HG03139 (cell line): ENCODE data around the gene POMT1.
"Not testable (repeated sequence)": the region's sequence is repeated elsewhere in the genome, so short reads cannot be mapped to it uniquely, and the experiment has no call there.

Experiments used
- ATAC-seq: cut with Tn5 transposase; IDR thresholded peaks from one replicate; pipeline ENCODE4 v1.9.1; 2021; ENCODE audit not compliant: unreplicated experiment

The POMT1 gene

GRCh38 chr9:131502781-131503625 lies at the start of gene POMT1:
Gene POMT1, plus strand, starts transcription at chr9:131502918. Its CDS starts 1,301 bp downstream, at chr9:131504219.
- no peak for ATAC-seq

- ATAC-seq = no peak
Measured at GRCh38 chr9:131454028-131454427, 48.7 kb upstream of the POMT1 start.

DNA sequence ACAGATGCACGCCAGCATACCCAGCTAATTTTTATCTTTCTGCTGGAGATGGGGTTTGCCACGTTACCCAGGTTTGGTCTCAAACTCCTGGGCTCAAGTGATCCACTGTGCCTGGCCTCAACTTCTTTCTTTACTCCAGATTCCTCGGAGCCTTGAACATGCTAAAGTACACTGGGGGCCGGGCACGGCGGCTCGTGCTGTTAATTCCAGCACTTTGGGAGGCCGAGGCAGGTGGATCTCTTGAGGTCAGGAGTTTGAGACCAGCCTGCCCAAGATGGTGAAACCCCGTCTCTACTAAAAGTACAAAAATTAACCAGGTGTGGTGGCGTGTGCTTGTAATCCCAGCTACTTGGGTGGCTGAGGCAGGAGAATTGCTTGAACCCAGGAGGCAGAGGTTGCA lies 47.1 kb upstream of the POMT1 start:
- ATAC-seq = not testable (repeated sequence)

- no peak for ATAC-seq
Measured at GRCh38 chr9:131457746-131458145, 45.0 kb upstream of the POMT1 start.

- ATAC-seq = no peak
Measured at GRCh38 chr9:131459056-131459455, 43.7 kb upstream of the POMT1 start.

DNA sequence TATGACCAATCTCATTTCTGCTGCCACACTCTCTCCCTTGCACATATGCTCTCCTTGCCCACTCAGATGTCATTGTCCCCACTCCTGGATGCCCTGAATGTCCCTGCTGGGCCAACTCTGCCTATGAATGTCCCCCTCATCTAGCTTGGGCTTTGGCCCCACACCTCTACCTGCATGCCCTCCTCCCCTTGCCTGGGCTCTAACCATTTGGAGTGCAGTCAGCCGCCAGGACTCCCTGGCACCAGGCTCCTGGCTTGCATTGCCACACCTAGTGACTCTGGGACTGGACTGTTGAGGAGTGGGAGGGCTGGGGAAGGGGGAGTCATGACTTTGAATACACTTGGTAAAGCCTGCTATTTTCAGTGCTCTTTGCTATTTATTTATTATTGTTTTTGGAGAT lies 41.6 kb upstream of the POMT1 start:
- ATAC-seq = no peak

DNA sequence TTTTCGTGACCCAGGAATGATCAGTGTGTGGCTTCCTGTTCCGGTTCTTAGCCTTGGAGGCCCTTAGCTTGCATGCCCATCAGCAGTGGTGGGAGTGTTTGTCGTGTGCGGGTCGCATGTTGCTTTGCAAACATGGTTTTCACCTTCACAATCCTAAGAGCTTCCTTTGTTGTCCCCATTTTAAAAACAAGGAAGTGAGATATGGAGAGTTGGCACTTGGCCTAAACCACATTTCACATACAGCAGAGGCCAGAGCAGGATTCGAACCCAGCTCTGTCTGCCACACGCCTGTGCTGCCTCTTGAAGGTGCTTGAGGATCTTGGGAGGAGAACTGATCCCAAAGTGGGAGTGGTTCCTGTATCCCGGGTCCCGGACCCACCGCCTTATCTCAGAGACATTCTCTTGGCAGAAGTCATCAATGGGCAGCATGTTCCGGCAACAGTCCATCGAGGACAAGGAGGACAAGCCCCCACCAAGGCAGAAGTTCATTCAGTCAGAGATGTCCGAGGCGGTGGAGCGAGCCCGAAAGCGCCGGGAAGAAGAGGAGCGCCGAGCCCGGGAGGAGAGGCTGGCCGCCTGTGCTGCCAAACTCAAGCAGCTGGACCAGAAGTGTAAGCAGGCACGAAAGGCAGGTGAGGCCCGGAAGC lies 38.2 kb upstream of the POMT1 start:
- no peak for ATAC-seq

GRCh38 chr9:131465401-131465800 lies 37.3 kb upstream of the POMT1 start:
- ATAC-seq = no peak

GRCh38 chr9:131467214-131467935 lies 35.3 kb upstream of the POMT1 start:
- ATAC-seq = no peak

DNA sequence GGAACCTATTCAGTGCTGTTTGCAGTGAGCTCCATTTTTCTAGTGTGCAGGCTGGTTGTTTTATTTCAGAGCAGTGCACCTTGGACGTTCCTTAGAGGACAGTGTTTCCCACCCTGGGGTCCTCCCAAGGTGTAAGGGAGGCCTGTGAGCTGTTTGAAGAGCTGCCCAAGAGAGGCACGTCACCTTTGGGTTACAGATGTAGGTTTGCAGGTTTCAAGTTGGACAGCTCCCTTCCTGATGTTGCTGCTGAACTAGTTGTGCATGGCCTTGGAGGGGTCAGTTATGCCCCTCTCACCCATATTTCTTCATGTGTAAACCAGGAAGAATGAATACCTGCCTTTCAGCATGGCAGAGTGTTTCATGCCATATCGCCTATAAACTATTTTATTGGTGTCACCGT lies 34.7 kb upstream of the POMT1 start:
- no peak for ATAC-seq

DNA sequence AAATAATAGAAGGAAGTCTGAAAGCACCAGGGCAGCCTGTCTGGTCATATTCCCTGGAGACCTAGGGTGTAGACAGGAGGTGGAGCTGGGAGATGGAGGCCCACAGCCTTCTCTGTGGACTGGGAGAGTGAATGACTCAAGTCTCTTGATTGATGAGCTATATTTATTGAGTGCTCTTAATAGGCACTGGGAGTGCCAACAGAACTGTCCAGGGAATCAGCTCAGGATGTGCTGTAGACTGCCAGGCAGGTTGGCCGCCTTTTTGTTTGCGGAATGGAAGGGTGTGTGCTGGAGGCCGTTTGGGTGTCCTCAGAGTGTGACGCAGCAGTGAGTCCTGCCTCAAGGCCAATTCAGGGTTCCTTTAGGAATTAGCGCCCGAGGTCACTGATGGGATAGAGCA lies 33.4 kb upstream of the POMT1 start:
- no peak for ATAC-seq

- no peak for ATAC-seq
Measured at GRCh38 chr9:131469951-131470350, 32.8 kb upstream of the POMT1 start.

GRCh38 chr9:131470581-131470991 lies 32.1 kb upstream of the POMT1 start:
- no peak for ATAC-seq

- not testable (repeated sequence) for ATAC-seq
Measured at GRCh38 chr9:131472085-131472484, 30.6 kb upstream of the POMT1 start.

- no peak for ATAC-seq
Measured at GRCh38 chr9:131473198-131473885, 29.4 kb upstream of the POMT1 start.

GRCh38 chr9:131473891-131474290 lies 28.8 kb upstream of the POMT1 start:
- ATAC-seq = no peak

GRCh38 chr9:131474711-131475110 lies 28.0 kb upstream of the POMT1 start:
- ATAC-seq = no peak

- no peak for ATAC-seq
Measured at GRCh38 chr9:131475111-131475955, 27.4 kb upstream of the POMT1 start.

DNA sequence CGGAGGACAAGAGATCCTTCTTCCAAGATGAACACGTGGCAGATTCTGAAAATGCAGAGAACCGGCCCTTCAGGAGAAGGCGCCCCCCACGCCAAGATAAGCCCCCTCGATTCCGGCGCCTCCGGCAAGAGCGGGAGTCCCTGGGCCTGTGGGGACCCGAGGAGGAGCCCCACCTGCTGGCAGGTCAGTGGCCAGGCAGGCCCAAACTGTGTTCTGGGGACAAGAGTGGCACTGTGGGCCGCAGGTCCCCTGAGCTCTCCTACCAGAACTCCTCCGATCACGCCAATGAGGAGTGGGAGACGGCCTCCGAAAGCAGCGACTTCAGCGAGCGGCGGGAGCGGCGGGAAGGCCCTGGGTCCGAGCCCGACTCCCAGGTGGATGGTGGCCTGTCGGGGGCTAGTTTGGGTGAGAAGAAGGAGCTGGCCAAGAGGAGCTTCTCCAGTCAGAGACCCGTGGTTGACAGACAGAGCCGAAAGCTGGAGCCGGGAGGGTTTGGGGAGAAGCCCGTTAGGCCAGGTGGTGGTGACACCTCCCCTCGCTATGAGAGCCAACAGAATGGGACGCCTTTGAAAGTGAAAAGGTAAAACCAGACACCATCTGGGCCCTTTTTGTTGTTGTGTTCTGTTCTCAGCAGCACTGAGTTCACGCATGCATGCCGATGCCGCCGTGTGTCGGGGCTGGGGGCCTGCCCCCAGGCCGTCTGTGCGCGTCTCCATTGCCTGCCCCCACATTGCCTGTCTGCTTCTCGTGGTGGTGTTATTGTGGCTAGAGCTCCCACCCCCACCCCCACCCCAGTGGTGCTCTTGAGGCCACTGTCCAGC lies 26.6 kb upstream of the POMT1 start:
- ATAC-seq = no peak
